Spinal cord (tissue), 10 donors: ENCODE measurements around the gene C21orf58. TPM values are rescaled to one million over a fixed set of nuclear protein-coding genes. Genes with fewer than 3 reads are reported as not detected.

Source experiments
- DNase-seq, 6 donors: peaks; one replicate each; pipeline versions ENCODE4 v3.0.0 to v3.0.0-alpha.2; 2013 to 2015; ENCODE audit warnings: low spot score in 6 of 6, low read depth in 4 of 6
- H3K27ac ChIP-seq: one replicate; pipeline ENCODE4 v1.5.1; 2013; ENCODE audit warnings: low read depth, low read length, control low read depth
- H3K27me3 ChIP-seq: one replicate; pipeline ENCODE4 v1.6.1; 2013; ENCODE audit warnings: low read length; ENCODE audit not compliant: control insufficient read depth, insufficient read depth
- H3K36me3 ChIP-seq: one replicate; pipeline ENCODE4 v1.6.1; 2013; ENCODE audit warnings: low read length; ENCODE audit not compliant: control insufficient read depth, insufficient read depth
- H3K4me1 ChIP-seq: one replicate; pipeline ENCODE4 v1.6.1; 2013; ENCODE audit warnings: low read length; ENCODE audit not compliant: control insufficient read depth, insufficient read depth
- H3K4me3 ChIP-seq: one replicate; pipeline ENCODE4 v1.5.1; 2013; ENCODE audit warnings: low read depth, low read length, control low read depth
- H3K9me3 ChIP-seq: one replicate; pipeline ENCODE4 v1.6.1; 2013; ENCODE audit warnings: low read length; ENCODE audit not compliant: control insufficient read depth, insufficient read depth
- WGBS: methylation state at CpG from one replicate; pipeline ENCODE4 v1.1.5; 2013; ENCODE audit warnings: missing lambda C conversion rate; ENCODE audit not compliant: insufficient coverage; 5-methylcytosine and 5-hydroxymethylcytosine counted together
- polyA plus RNA-seq, 2 donors: library from polyadenylated mRNA; unstranded; fragments of 120-200 nt; gene quantifications; one replicate each; pipeline ENCODE4 v1.2.1, GENCODE V29; 2013; ENCODE audit not compliant: insufficient read length in 2 of 2
- total RNA-seq, 2 donors: library from RNA; depleted of rRNA in 1 of 2; stranded (reverse); fragments of 120-200 nt in 1 of 2; fragments of >200 nt in 1 of 2; gene quantifications; one replicate each; pipeline versions ENCODE4 v1.2.3 to v1.2.4, GENCODE V29; 2013 to 2014
- donor health status: healthy.

C21orf58 gene
- total and polyA plus RNA-seq, 4 donors, result 2.9 to 15.4 (median 9.5) TPM

DNA sequence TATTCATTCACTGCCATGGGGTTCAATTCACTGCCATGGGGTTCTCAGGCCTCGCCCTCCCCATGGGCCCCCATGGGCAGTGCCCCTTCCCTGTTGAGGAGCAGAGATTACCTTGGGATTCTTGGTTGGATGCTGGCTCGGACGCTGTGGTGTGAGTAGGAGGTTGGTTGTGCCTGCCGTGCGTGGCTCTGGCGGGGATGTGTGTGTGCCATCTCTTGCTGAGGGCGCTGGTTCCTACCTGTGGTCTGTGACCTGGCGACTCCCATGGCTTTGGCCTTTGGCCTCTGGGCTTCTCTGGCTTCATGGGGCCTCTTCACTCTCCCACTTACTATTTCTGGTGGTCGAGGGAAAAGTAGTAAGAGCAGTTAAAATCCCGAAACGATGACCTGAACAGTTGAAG is 42.4 kb upstream of the C21orf58 start:
- no peak for DNase-seq
- WGBS, result 94% methylated on average over 10 of the region's 11 CpGs
- Histone ChIP-seq H3K9me3 (no peaks in the 10 kb centered on the region), H3K4me1 (no peaks in the 10 kb centered on the region), H3K4me3 (no peak overlapping the region), H3K27ac (no peak overlapping the region), H3K27me3 (no peaks in the 10 kb centered on the region), H3K36me3 (peaks cover 79% of the 10 kb centered on the region)

- Histone ChIP-seq H3K27me3 (no peaks in the 10 kb centered on the region), H3K9me3 (no peaks in the 10 kb centered on the region), H3K4me3 (no peak overlapping the region), H3K4me1 (no peaks in the 10 kb centered on the region), H3K27ac (no peak overlapping the region), H3K36me3 (peaks cover 84% of the 10 kb centered on the region)
- no peak for DNase-seq
- WGBS, result 94% methylated on average over 16 of the region's 16 CpGs
Measured at GRCh38 chr21:46363698-46364097, 40.0 kb upstream of the C21orf58 start.

DNA sequence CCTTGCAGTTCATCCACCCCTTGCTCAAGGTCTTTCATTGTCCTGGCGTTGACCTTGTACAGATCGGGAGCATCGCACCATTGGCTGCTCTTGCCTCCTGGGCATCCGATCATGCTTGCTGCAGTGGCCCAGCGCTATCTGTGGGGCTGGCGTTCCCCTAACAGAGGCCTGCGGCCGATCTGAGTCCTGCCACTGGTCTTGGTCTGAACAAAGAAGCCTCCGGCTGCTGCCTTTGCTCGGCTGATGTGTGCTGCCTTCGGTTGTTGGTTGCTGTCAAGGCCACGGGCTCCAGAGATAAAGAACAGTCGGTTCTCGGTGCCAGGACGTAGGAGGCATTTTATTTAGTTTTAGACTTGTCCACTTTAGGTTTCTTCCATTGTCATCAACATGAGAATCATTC is 39.3 kb upstream of the C21orf58 start:
- H3K27ac ChIP-seq, result no peak overlapping the region
- 91% methylated on average over 14 of the region's 15 CpGs for WGBS
- DNase-seq, result no peak
- H3K4me3 ChIP-seq, result no peak overlapping the region
- peaks cover 84% of the 10 kb centered on the region for H3K36me3 ChIP-seq
- H3K4me1 ChIP-seq, result no peaks in the 10 kb centered on the region
- no peaks in the 10 kb centered on the region for H3K9me3 ChIP-seq
- no peaks in the 10 kb centered on the region for H3K27me3 ChIP-seq

GRCh38 chr21:46361935-46362334 is 38.3 kb upstream of the C21orf58 start:
- 70% methylated on average over 4 of the region's 10 CpGs for WGBS
- no peak for DNase-seq
- H3K27me3 ChIP-seq, result no peaks in the 10 kb centered on the region
- H3K9me3 ChIP-seq, result no peaks in the 10 kb centered on the region
- no peaks in the 10 kb centered on the region for H3K4me1 ChIP-seq
- H3K4me3 ChIP-seq, result no peak overlapping the region
- peaks cover 84% of the 10 kb centered on the region for H3K36me3 ChIP-seq
- no peak overlapping the region for H3K27ac ChIP-seq

DNA sequence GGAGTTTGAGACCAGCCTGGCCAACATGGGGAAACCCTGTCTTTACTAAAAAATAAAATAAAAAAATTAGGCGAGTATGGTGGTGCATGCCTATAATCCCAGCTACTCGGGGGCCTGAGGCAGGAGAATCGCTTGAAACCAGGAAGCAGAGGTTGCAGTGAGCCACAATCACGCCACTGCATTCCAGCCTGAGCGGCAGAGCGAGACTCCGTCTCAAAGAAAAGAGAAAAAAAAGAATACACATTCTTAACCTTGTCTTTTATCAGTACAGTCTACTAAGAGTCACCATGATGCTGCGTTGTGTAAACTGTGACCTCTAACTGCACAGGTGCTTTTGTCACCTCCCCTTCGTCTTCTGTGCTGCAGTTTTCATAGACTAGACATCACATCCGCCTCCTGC is 37.5 kb upstream of the C21orf58 start:
- no peaks in the 10 kb centered on the region for H3K9me3 ChIP-seq
- no peak overlapping the region for H3K27ac ChIP-seq
- H3K27me3 ChIP-seq, result no peaks in the 10 kb centered on the region
- H3K4me3 ChIP-seq, result no peak overlapping the region
- H3K4me1 ChIP-seq, result no peaks in the 10 kb centered on the region
- peaks cover 84% of the 10 kb centered on the region for H3K36me3 ChIP-seq
- 100% methylated on average over 3 of the region's 10 CpGs for WGBS
- no peak for DNase-seq

DNA sequence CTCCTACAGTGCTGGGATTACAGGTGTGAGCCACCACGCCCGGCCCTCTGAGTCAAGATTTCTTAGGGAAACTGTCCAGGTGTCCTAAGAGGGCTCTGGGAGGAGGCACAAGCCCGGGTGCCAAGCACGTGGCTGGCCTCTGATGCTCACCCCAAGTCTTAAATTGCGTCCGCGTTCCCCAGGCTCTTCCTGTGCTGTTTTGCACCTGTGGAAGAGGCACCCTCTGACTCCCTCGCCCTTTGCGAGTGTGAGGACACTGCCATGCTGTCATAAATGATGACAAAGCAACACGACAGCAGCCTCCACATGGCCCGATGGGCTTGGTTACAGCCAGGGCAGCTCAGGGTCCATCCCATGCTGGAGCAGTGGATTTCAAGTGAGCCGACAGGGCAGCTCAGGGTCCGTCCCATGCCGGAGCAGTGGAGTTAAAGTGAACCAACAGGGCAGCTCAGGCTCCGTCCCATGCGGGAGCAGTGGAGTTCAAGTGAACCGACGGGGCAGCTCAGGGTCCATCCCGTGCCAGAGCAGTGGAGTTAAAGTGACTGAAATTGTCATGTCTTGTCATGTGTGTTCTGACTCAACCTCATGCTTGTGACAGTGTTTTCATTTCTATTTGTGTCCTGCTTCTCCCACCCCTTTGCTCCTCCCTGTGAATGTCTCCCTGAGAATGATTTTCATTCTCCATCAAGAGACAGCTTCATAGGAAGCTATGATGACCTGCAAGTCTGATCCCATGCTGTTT is 34.2 kb upstream of the C21orf58 start:
- no peaks in the 10 kb centered on the region for H3K4me1 ChIP-seq
- no peak overlapping the region for H3K4me3 ChIP-seq
- H3K27ac ChIP-seq, result no peak overlapping the region
- H3K9me3 ChIP-seq, result no peaks in the 10 kb centered on the region
- peaks cover 86% of the 10 kb centered on the region for H3K36me3 ChIP-seq
- WGBS, result 97% methylated on average over 19 of the region's 19 CpGs
- DNase-seq, result no peak
- no peaks in the 10 kb centered on the region for H3K27me3 ChIP-seq

- Histone ChIP-seq H3K27ac (no peak overlapping the region), H3K27me3 (no peaks in the 10 kb centered on the region), H3K9me3 (no peaks in the 10 kb centered on the region), H3K4me1 (no peaks in the 10 kb centered on the region), H3K36me3 (peaks cover 88% of the 10 kb centered on the region), H3K4me3 (no peak overlapping the region)
- no peak for DNase-seq
- 92% methylated on average over 4 of the region's 4 CpGs for WGBS
Measured at GRCh38 chr21:46357335-46357604, 33.6 kb upstream of the C21orf58 start.

GRCh38 chr21:46356494-46357334 is 33.0 kb upstream of the C21orf58 start:
- DNase-seq, result no peak
- Histone ChIP-seq H3K4me3 (no peak overlapping the region), H3K27ac (no peak overlapping the region), H3K36me3 (peaks cover 88% of the 10 kb centered on the region), H3K9me3 (no peaks in the 10 kb centered on the region), H3K4me1 (no peaks in the 10 kb centered on the region), H3K27me3 (no peaks in the 10 kb centered on the region)
- WGBS, result 89% methylated on average over 20 of the region's 23 CpGs

- Histone ChIP-seq H3K9me3 (no peaks in the 10 kb centered on the region), H3K27ac (no peak overlapping the region), H3K4me3 (no peak overlapping the region), H3K27me3 (no peaks in the 10 kb centered on the region), H3K4me1 (no peaks in the 10 kb centered on the region), H3K36me3 (peaks cover 93% of the 10 kb centered on the region)
- DNase-seq, result no peak
- WGBS, result 94% methylated on average over 13 of the region's 13 CpGs
Measured at GRCh38 chr21:46356005-46356338, 32.3 kb upstream of the C21orf58 start.
